T-helper 2 cell treated with Interferon-gamma antibody and Interleukin-4, amounts not matched to agents 100 ng/mL and 5 ng/mL, for 36 hours (primary cell): ENCODE data around the gene SLC10A3. TPM values are rescaled to one million over a fixed set of nuclear protein-coding genes. Genes with fewer than 3 reads are reported as not detected.

Source experiments
- intact Hi-C: fragments of 100-400 bp; cut with micrococcal nuclease; formaldehyde crosslinking; loops from one replicate; pipeline ENCODE4 v1.15.1; 2023
- total RNA-seq: library from RNA; stranded (reverse); gene quantifications from 2 replicates; pipeline ENCODE4 v1.2.3, GENCODE V29; 2022

SLC10A3 gene
- total RNA-seq, 1 donor from 2014 or later: 22.3 TPM

DNA sequence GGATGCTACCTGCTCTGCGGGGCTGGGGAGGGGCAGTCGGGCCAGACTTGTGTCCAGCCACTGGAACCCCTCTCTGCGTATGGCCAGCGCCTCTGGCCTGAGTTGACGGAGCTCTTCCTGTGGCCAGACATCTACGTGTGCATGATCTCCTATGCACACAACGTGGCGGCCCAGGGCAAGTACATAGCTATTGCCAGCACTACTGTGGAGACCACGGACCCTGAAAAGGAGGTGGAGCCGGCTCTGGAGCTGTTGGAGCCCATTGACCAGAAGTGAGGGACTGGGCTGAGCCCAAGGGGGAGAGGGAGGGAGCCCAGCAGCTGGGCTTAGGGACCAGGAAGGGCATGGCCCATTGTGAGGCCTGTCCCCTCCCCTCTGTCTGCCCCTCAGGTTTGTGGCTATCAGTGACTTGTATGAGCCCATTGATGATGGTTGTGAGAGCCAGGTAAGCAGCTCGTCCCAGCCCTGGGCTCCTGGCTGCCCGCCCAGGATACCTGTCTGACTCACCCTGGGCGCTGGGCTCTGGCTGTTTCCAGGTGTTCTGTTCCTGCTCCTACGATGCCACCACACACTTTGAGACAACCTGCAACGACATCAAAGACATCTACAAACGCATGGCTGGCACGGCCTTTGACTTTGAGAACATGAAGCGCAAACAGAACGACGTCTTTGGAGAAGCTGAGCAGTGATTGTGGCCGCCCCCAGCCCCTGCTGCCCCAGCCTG is 48.3 kb downstream of the SLC10A3 start:
- intact Hi-C loops: loop anchor here (5.0 kb wide), 1 partner anchor 35 kb away; the partner anchor contains the start of gene LAGE3

DNA sequence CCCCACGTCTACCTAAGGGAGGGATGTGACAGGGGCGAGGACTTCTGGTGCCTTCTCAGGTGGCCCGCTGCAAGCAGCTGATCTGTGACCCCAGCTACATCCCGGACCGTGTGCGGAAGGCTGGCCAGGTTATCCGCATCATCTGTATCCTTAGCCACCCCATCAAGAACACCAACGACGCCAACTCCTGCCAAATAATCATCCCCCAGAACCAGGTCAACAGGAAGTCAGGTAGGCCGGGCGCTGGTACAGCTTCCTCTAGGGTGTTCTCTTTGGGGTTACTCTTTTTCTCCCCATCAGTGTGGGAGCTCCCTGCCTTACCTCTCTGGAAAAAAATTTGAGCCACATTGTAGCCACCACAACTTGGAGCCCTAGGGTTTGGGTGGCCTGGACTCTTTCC is 48.9 kb downstream of the SLC10A3 start:
- intact Hi-C loops: loop anchor here (5.0 kb wide), 1 partner anchor 36 kb away; the partner anchor contains the start of gene LAGE3

DNA sequence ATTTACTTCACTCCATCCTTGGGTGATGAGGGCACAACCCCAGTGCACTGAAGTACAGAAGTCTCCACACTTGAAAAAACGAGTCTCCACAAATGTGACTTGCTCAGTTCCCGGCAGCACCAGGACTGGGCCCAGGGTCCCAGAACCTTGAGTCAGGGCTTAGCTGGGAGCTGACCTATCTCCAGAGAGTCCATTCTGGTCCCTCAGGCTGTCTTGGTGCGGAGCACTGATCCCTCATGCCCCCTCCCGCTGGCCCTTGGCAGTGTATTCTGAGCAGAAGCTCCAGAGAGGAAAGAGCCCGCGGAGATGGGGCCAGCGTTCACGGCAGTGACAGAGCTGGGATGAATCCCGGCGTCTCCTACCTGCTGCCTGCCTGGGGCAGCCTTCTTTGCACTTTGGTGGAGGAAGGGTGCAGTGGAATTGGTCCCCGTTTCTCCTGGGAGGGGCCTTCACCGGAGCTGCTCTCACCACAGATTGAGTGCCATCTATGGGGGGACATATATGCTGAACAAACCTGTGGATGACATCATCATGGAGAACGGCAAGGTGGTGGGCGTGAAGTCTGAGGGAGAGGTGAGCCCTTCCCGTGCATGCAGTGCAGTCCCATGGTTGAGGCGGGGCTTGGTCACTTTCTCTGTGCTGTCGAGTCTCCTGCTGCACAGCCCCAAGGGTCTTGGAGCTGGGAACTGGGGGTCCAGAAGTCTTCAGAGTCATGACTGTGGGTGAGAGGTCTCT is 49.6 kb downstream of the SLC10A3 start:
- intact Hi-C loops: loop anchor here (5.0 kb wide), 1 partner anchor 37 kb away; the partner anchor contains the start of gene LAGE3

DNA sequence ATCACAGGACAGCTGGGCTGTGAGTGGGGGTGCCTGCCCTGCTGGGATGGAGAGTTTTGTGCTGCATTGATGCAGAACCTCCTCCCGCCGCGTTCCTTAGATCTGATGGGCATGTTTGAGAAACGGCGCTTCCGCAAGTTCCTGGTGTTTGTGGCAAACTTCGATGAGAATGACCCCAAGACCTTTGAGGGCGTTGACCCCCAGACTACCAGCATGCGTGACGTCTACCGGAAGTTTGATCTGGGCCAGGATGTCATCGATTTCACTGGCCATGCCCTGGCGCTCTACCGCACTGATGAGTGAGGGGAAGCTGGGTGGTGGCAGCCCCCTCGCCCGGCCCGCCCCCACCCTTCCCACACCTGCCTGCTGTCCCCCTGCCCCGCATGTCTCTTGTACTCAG is 50.6 kb downstream of the SLC10A3 start:
- intact Hi-C loops: loop anchor here (5.0 kb wide), 2 partner anchors 37 to 43 kb away; partner anchors contain the start of genes LAGE3 and RPL10

DNA sequence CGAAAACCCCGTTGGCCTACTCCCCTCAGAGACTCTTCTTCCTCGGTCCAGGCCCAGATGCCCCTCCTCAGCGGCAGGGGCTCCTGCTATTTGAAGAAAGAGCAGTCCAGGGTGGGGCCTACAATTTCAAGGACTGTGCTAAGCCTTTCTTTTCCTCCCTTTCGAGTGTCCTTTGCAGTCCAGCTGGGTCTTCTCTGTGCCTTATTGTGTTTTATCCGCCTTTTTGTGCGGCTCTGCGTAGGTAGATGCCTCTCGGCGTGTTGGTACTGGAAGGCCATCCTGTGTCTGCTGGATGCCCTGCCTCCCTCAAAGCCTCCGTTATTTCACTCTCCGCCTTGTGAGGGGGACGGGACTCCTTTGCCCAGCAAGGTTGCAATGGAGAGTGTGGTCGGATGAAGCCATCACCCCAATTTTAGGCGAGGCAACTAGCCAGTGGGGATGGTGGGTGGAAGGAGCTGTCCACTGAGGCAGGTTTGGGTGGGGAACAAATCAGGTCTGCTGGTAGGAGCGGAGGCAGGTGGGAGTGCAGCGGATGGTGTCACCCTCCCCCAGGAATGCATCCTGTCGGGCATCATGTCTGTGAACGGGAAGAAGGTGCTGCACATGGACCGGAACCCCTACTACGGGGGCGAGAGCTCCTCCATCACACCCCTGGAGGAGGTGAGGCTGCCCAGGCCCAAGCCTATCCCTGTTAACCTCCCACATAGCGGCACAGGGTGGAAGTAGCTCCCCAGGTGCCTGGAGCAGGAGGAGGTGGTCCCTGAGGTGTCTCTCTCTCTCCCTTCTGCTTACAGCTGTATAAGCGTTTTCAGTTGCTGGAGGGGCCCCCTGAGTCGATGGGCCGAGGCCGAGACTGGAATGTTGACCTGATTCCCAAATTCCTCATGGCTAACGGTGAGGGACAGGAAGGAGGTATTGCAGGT is 52.2 kb downstream of the SLC10A3 start:
- intact Hi-C loops: loop anchor here (2.0 to 5.0 kb wide), 2 partner anchors 41 to 67 kb away; partner anchors contain the start of gene RPL10

Other genes with a start within 250 kb of the SLC10A3 start
- gene OPN1MW3, start 233.0 kb downstream of the SLC10A3 start, total RNA-seq: not detected in 2 replicates
- gene TEX28, start 195.5 kb downstream of the SLC10A3 start, total RNA-seq: not detected in 2 replicates
- 0.98 and 1.0 TPM in 2 replicates for gene TKTL1, start 194.8 kb downstream of the SLC10A3 start, total RNA-seq
- gene FLNA, start 116.0 kb downstream of the SLC10A3 start, total RNA-seq: 1,245 and 1,271 TPM in 2 replicates
- 56.4 and 61.3 TPM in 2 replicates for gene EMD, start 111.3 kb downstream of the SLC10A3 start, total RNA-seq
- 3,046 and 3,070 TPM in 2 replicates for gene RPL10, start 92.3 kb downstream of the SLC10A3 start, total RNA-seq
- 21.2 and 24.8 TPM in 2 replicates for gene DNASE1L1, start 81.4 kb downstream of the SLC10A3 start, total RNA-seq
- gene TAFAZZIN, start 79.1 kb downstream of the SLC10A3 start, total RNA-seq: 95.9 and 97.3 TPM in 2 replicates
- gene ATP6AP1, start 62.0 kb downstream of the SLC10A3 start, total RNA-seq: 43.2 and 46.1 TPM in 2 replicates
- gene GDI1, start 53.5 kb downstream of the SLC10A3 start, total RNA-seq: 99.0 and 102 TPM in 2 replicates
- 65.3 and 74.3 TPM in 2 replicates for gene FAM50A, start 46.5 kb downstream of the SLC10A3 start, total RNA-seq
- gene PLXNA3, start 32.3 kb downstream of the SLC10A3 start, total RNA-seq: 29.0 and 29.8 TPM in 2 replicates
- 50.6 and 52.5 TPM in 2 replicates for gene LAGE3, start 11.3 kb downstream of the SLC10A3 start, total RNA-seq
- 43.7 and 47.7 TPM in 2 replicates for gene UBL4A, start 4.0 kb downstream of the SLC10A3 start, total RNA-seq
- gene FAM3A, start 25.6 kb upstream of the SLC10A3 start, total RNA-seq: 30.5 and 32.4 TPM in 2 replicates
- 67.9 and 68.2 TPM in 2 replicates for gene G6PD, start 56.2 kb upstream of the SLC10A3 start, total RNA-seq
- gene IKBKG, start 57.0 kb upstream of the SLC10A3 start, total RNA-seq: 41.9 and 45.1 TPM in 2 replicates
- not detected in 2 replicates for gene CTAG1A, start 94.5 kb upstream of the SLC10A3 start, total RNA-seq
- gene CTAG1B, start 128.7 kb upstream of the SLC10A3 start, total RNA-seq: not detected in 2 replicates
- gene CTAG2, start 162.9 kb upstream of the SLC10A3 start, total RNA-seq: not detected in 2 replicates